Endodermal cell (in vitro differentiated cells): ENCODE results near the gene IFNGR2. TPM values are rescaled to one million over a fixed set of nuclear protein-coding genes. Genes with fewer than 3 reads are reported as not detected.
A peak's percentile ranks its signal among the peaks of the same experiment; 100 is the strongest.

Experiments
- DNase-seq: peaks from one replicate; pipeline ENCODE4 v3.0.0-alpha.2; 2017
- H3K27ac ChIP-seq: 2 replicates; pipeline ENCODE4 v1.5.1; 2013; ENCODE audit warnings: mild to moderate bottlenecking, low read depth, low read length, moderate library complexity
- H3K27me3 ChIP-seq: 2 replicates; pipeline ENCODE4 v1.6.1; 2013; ENCODE audit warnings: mild to moderate bottlenecking, low read length, moderate library complexity; ENCODE audit not compliant: insufficient read depth, control insufficient read depth, poor library complexity, severe bottlenecking
- H3K36me3 ChIP-seq: 2 replicates; pipeline ENCODE4 v1.7.0; 2013; ENCODE audit warnings: mild to moderate bottlenecking, low read length, moderate library complexity; ENCODE audit not compliant: control insufficient read depth, insufficient read depth
- H3K4me1 ChIP-seq: one replicate; pipeline ENCODE4 v1.7.0; 2013; ENCODE audit warnings: low read length; ENCODE audit not compliant: control insufficient read depth, insufficient read depth
- H3K4me3 ChIP-seq: 2 replicates; pipeline ENCODE4 v1.5.1; 2013; ENCODE audit warnings: mild to moderate bottlenecking, low read length, moderate library complexity
- H3K9ac ChIP-seq: 2 replicates; pipeline ENCODE4 v1.6.1; 2013; ENCODE audit warnings: mild to moderate bottlenecking, low read length, moderate library complexity; ENCODE audit not compliant: poor library complexity, severe bottlenecking; ENCODE audit errors: extremely low read depth
- H3K9me3 ChIP-seq: 2 replicates; pipeline ENCODE4 v1.6.1; 2013; ENCODE audit warnings: mild to moderate bottlenecking, low read length, moderate library complexity; ENCODE audit not compliant: control insufficient read depth
- H3K27ac Mint-ChIP-seq: 2 replicates; pipeline ENCODE4 v1.8.0; 2020; ENCODE audit warnings: mixed read lengths
- H3K27me3 Mint-ChIP-seq: 2 replicates; pipeline ENCODE4 v1.8.0; 2021; ENCODE audit warnings: mild to moderate bottlenecking, mixed read lengths; ENCODE audit not compliant: insufficient read depth
- H3K36me3 Mint-ChIP-seq: 2 replicates; pipeline ENCODE4 v1.8.0; 2020; ENCODE audit warnings: low read depth, mixed read lengths
- H3K4me1 Mint-ChIP-seq: 2 replicates; pipeline ENCODE4 v1.8.0; 2020; ENCODE audit warnings: mixed read lengths
- H3K4me3 Mint-ChIP-seq: 2 replicates; pipeline ENCODE4 v1.8.0; 2020; ENCODE audit warnings: mild to moderate bottlenecking, moderate library complexity, mixed read lengths
- H3K9me3 Mint-ChIP-seq: 2 replicates; pipeline ENCODE4 v1.8.0; 2020; ENCODE audit warnings: mild to moderate bottlenecking, mixed read lengths
- CTCF ChIP-seq: fragments of 200-600 bp; sonication (generic); conservative IDR thresholded peaks from 2 replicates; pipeline ENCODE4 v1.5.0; 2021; ENCODE audit warnings: antibody characterized with exemption, mild to moderate bottlenecking
- WGBS, 2 experiments: methylation state at CpG; one replicate each; pipeline versions ENCODE4 v1.1.5 to v1.1.7; 2013; ENCODE audit warnings: missing lambda C conversion rate in 2 of 2, mixed read lengths in 1 of 2; ENCODE audit not compliant: insufficient coverage in 1 of 2, insufficient read length in 1 of 2; 5-methylcytosine and 5-hydroxymethylcytosine counted together
- total RNA-seq, 2 donors: library from RNA; stranded (reverse); fragmentation: NEBNext Ultra II Directional in 1 of 2; extraction: Animal tissue kit (Norgen Biotek cat#: 25700) in 1 of 2; gene quantifications; 2 replicates in 1 of 2; 3 replicates in 1 of 2; pipeline ENCODE4 v1.2.1, GENCODE V29; 2021

Gene IFNGR2
- total RNA-seq, 2 donors from 2014 or later, result 41.9 to 55.1 TPM

- H3K4me1 Mint-ChIP-seq, result no peaks in the 10 kb centered on the region
- H3K36me3 Mint-ChIP-seq, result peaks cover 73% of the 10 kb centered on the region
- Histone ChIP-seq H3K27me3 (no peaks in the 10 kb centered on the region), H3K9ac (no peak overlapping the region), H3K36me3 (peaks cover 63% of the 10 kb centered on the region), H3K27ac (no peak overlapping the region), H3K4me1 (no peaks in the 10 kb centered on the region), H3K9me3 (no peaks in the 10 kb centered on the region), H3K4me3 (no peak overlapping the region)
- 90% methylated on average over 3 of the region's 3 CpGs; no CpG with 5 or more reads in 1 of the 2 experiments for WGBS, 2 experiments
- no peak overlapping the region for H3K27ac Mint-ChIP-seq
- no peak for DNase-seq
- no peak for TF ChIP-seq CTCF
- no peaks in the 10 kb centered on the region for H3K27me3 Mint-ChIP-seq
- H3K4me3 Mint-ChIP-seq, result no peak overlapping the region
- H3K9me3 Mint-ChIP-seq, result no peaks in the 10 kb centered on the region
Observed at GRCh38 chr21:33425825-33426224, 22.6 kb downstream of the IFNGR2 start.

GRCh38 chr21:33427051-33427450 lies 23.8 kb downstream of the IFNGR2 start:
- no peak for TF ChIP-seq CTCF
- Mint-ChIP-seq H3K4me1 (no peaks in the 10 kb centered on the region), H3K27me3 (no peaks in the 10 kb centered on the region), H3K36me3 (peaks cover 74% of the 10 kb centered on the region), H3K9me3 (no peaks in the 10 kb centered on the region), H3K27ac (peak overlapping the region; percentile 48), H3K4me3 (no peak overlapping the region)
- H3K4me1 ChIP-seq, result no peaks in the 10 kb centered on the region
- no peak overlapping the region for H3K4me3 ChIP-seq
- no peak for DNase-seq
- peaks cover 66% of the 10 kb centered on the region for H3K36me3 ChIP-seq
- H3K27ac ChIP-seq, result no peak overlapping the region
- no peaks in the 10 kb centered on the region for H3K27me3 ChIP-seq
- no peaks in the 10 kb centered on the region for H3K9me3 ChIP-seq
- no peak overlapping the region for H3K9ac ChIP-seq
- WGBS, 2 experiments, result 95 to 97% methylated on average over 4 to 7 of the region's 7 CpGs

- Mint-ChIP-seq H3K4me3 (no peak overlapping the region), H3K9me3 (no peaks in the 10 kb centered on the region), H3K36me3 (peaks cover 78% of the 10 kb centered on the region), H3K4me1 (no peaks in the 10 kb centered on the region), H3K27me3 (no peaks in the 10 kb centered on the region), H3K27ac (no peak overlapping the region)
- Histone ChIP-seq H3K36me3 (peaks cover 76% of the 10 kb centered on the region), H3K27ac (no peak overlapping the region), H3K9me3 (no peaks in the 10 kb centered on the region), H3K4me3 (no peak overlapping the region), H3K27me3 (no peaks in the 10 kb centered on the region), H3K9ac (no peak overlapping the region), H3K4me1 (no peaks in the 10 kb centered on the region)
- 91 to 94% methylated on average over 8 of the region's 8 CpGs for WGBS, 2 experiments
- no peak for TF ChIP-seq CTCF
- no peak for DNase-seq
Observed at GRCh38 chr21:33428669-33429068, 25.5 kb downstream of the IFNGR2 start.
